Amniotic epithelial cell (primary cell): ENCODE data around the gene HOXD8.
A peak's percentile ranks its signal among the peaks of the same experiment; 100 is the strongest.

Source experiments
- DNase-seq: peaks from one replicate; pipeline ENCODE4 v3.0.0-alpha.2; 2010; ENCODE audit warnings: low read depth

HOXD8 gene

GRCh38 chr2:176117162-176117822, 12.2 kb upstream of the HOXD8 start:
- DNase-seq = no peak

DNA sequence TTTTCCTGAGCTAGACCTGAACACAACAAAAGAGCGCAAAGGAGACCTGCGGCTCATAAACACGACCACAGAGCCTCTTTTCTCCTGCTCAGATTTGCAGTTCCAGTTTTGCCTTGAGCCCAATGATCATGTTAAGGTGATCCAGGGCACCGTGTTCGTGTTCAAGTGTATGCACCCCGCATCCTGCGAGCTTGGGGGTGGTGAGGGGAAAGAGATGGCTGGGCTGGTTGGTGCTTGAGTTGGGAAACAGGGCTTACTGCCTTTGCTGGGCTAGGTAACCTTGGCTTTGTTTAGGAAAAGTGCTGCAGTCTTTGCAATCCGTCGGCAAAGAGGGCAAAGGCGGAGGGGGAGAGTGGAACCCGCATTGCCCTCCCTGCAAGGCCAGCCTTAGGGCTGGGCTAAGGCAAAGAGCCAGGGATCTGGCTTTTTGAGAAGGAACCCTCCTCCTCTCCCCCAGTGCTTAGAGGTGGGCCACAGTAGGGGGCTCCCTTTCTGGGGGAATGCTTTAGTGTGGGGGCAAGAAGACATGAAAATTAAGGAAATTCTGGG, 11.6 kb upstream of the HOXD8 start:
- no peak for DNase-seq

DNA sequence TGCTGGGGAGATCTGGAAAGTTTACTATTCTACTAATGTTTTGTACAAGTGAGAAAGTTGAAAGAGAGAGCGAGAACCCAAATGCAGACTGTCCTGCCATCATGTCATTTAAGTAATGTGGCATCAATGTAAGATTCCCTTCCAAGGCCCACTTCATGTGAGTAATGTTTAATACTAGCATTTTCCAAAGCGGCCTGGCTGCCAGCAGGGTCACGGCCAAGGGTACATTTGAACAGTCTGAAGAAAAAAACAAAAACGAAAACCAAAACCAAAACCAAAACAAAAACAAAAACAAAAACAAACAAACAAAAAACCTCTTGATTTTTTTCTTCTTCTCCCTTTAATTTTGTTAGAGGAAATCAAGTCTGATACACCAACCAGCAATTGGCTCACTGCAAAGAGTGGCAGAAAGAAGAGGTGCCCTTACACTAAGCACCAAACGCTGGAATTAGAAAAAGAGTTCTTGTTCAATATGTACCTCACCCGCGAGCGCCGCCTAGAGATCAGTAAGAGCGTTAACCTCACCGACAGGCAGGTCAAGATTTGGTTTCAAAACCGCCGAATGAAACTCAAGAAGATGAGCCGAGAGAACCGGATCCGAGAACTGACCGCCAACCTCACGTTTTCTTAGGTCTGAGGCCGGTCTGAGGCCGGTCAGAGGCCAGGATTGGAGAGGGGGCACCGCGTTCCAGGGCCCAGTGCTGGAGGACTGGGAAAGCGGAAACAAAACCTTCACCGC, 10.7 kb upstream of the HOXD8 start:
- no peak for DNase-seq

GRCh38 chr2:176120364-176121189, 8.9 kb upstream of the HOXD8 start:
- no peak for DNase-seq

GRCh38 chr2:176121190-176122051, 8.1 kb upstream of the HOXD8 start:
- DNase-seq = no peak

DNA sequence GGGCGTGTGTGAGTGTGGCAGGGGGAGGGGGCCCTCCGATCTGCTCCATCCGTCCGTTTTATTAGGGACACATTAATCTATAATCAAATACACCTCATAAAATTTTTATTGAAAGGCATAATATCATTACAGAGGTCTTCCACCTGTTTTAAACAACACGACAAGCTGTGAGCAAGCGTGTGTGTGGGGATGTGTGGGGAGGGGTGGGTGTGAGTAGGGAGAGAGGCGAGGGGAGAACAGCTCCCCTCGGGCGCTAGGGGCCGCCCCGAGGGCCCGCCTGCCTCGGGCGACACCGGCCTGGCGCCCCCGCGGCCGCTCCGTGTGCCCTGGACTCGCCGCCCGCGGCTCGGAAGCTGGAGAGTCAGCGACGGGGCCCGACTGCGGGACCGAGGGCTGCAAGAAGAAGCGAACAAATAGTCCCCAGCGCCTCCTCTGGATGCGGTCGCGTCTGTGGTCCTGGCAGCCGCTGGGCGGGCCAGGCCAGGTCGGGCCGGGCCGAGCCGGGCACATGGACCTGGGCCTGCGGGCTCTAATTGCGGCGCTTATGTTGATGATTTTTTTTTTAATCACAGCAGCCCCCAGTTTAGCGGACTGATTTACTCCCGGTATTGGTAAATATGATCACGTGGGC, 7.3 kb upstream of the HOXD8 start:
- no peak for DNase-seq

DNA sequence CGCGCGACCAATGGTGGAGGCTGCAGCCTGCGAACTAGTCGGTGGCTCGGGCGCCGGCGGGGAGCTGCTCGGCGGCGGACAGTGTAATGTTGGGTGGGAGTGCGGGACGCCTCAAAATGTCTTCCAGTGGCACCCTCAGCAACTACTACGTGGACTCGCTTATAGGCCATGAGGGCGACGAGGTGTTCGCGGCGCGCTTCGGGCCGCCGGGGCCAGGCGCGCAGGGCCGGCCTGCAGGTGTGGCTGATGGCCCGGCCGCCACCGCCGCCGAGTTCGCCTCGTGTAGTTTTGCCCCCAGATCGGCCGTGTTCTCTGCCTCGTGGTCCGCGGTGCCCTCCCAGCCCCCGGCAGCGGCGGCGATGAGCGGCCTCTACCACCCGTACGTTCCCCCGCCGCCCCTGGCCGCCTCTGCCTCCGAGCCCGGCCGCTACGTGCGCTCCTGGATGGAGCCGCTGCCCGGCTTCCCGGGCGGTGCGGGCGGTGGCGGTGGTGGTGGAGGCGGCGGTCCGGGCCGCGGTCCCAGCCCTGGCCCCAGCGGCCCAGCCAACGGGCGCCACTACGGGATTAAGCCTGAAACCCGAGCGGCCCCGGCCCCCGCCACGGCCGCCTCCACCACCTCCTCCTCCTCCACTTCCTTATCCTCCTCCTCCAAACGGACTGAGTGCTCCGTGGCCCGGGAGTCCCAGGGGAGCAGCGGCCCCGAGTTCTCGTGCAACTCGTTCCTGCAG, 6.7 kb upstream of the HOXD8 start, which contains the start of gene HOXD9:
HOXD9 (plus strand) TSS at position 37 of the 728 bp plus-strand sequence; CDS start at position 87, 50 bp downstream.
- no peak for DNase-seq

GRCh38 chr2:176123411-176124109, 5.9 kb upstream of the HOXD8 start:
- no peak for DNase-seq

GRCh38 chr2:176124110-176124946, 5.2 kb upstream of the HOXD8 start:
- DNase-seq = no peak

- no peak for DNase-seq
These were observed 4.3 kb upstream of the HOXD8 start for GRCh38 chr2:176124947-176125771.

DNA sequence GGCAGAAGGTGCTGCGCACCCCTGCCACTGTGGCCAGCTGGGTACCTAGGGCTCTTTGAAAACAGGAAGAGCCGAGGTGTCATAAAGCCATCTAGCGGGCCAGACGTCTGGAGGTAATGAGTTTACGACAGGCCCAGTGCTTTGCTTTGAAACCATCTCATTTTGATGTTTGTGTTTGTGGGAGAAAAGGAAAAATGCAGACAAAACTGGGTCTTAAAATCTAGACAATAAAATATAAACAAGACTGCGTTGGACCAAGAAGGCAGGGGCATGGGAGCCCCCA, 3.8 kb upstream of the HOXD8 start:
- no peak for DNase-seq

- DNase-seq = peak; percentile 44
These were observed 2.4 kb upstream of the HOXD8 start for GRCh38 chr2:176126929-176127773.

DNA sequence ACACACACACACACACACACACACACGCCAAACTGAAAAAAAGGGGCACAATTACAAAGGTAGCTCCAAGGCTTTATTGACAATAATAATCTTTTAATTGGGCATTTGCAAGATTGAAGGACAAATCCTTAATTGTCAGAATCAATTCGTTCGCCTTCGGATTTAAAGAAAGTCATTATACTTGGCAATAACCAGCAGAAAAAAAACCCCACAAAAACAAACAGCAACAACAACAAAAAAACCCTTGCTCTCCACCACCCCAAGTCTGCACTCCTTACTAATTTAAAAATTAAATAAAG, 1.8 kb upstream of the HOXD8 start:
- no peak for DNase-seq

- no peak for DNase-seq
These were observed 1.1 kb upstream of the HOXD8 start for GRCh38 chr2:176128172-176128981.

DNA sequence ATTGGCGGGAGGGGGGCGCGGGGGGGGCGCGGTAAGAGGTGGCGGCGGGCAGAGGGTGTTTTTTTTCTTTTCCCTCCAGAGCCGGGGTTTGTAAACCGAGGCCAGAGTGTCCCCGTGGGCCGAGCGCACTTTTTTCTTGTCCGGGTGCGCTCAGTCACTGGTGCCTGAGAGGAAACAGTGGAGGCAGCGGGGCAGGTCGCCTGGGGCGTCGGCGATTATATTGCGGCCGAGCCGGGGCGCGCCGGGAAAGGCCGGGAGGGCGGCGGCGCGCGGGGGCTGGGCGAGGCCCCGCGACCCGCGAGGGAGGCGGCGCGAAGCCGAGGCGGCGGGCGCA, 275 bp downstream of the HOXD8 start:
- no peak for DNase-seq

- peak; percentile 29 for DNase-seq
These were observed 847 bp downstream of the HOXD8 start for GRCh38 chr2:176130147-176130956.
